ENCODE data around the gene RSRC1.

GRCh38 chr3:158313338-158313927, 203.5 kb downstream of the RSRC1 start:
- TF ChIP-seq CTCF (IDR thresholded peaks at IDR 0.05) (peak in 7 of 12 donors; percentile 9 to 30 (median 13)), POLR2A (IDR thresholded peaks at IDR 0.05) (no peak)
